HepG2 (cell line): ENCODE results near the gene MSI2. TPM values are rescaled to one million over a fixed set of nuclear protein-coding genes. Genes with fewer than 3 reads are reported as not detected.

Source experiments
- ATAC-seq: fragments of 200-7000 bp; cut with Tn5 transposase; 3 replicates; pipeline ENCODE4 v1.9.1; 2020; ENCODE audit warnings: mild to moderate bottlenecking, moderate library complexity
- BruUV-seq: library from RNA; stranded (reverse); fragments of 400-500 nt; replicated peaks from 2 replicates; lab custom pipeline; 2021; lab: Mats Ljungman, UMichigan
- CTCF ChIA-PET: fragments of 300-600 bp; formaldehyde crosslinking; extraction: SDS; loops from one replicate; lab custom pipeline; 2021; ENCODE audit warnings: low total read pairs, inconsistent platforms, low intra/inter-chr PET ratio; lab: Yijun Ruan, JAX
- POLR2A ChIA-PET: fragments of 350-600 bp; sonication (Branson Sonifier 250); formaldehyde crosslinking; loops from one replicate; lab custom pipeline; 2020; ENCODE audit warnings: antibody characterized with exemption, inconsistent platforms; lab: Yijun Ruan, JAX
- DNase-seq: peaks from one replicate; pipeline ENCODE4 v3.0.0-alpha.2; 2015; ENCODE audit warnings: low spot score
- FAIRE-seq: peaks from 3 replicates; lab custom pipeline; 2011; peaks lifted over from hg19 to GRCh38; lab: Jason Lieb, UNC
- H2AFZ ChIP-seq: one replicate; pipeline ENCODE4 v1.6.1; 2011; ENCODE audit warnings: low read length, inconsistent platforms
- H3K27ac ChIP-seq: fragments of 300-600 bp; 3 replicates; pipeline ENCODE4 v1.8.0; 2011; ENCODE audit warnings: mixed run types, mild to moderate bottlenecking, mixed read lengths, low read length, inconsistent platforms; ENCODE audit not compliant: insufficient read depth; ENCODE audit errors: extremely low read length
- H3K27me3 ChIP-seq, 2 experiments: fragments of 200-600 bp in 1 of 2; 2 replicates in 1 of 2; 3 replicates in 1 of 2; pipeline versions ENCODE4 v1.6.0 to v1.8.0; 2011; ENCODE audit warnings: low read length in 2 of 2, mild to moderate bottlenecking in 2 of 2, moderate library complexity in 2 of 2, inconsistent platforms in 1 of 2; ENCODE audit not compliant: insufficient read depth in 2 of 2, control insufficient read depth in 1 of 2
- H3K36me3 ChIP-seq, 2 experiments: fragments of 200-600 bp in 1 of 2; replicated peaks in 1 of 2; 2 replicates in 1 of 2; 3 replicates in 1 of 2; pipeline versions ENCODE4 v1.5.1 to v1.8.0; 2011; ENCODE audit warnings: low read length in 2 of 2, inconsistent platforms in 1 of 2; ENCODE audit not compliant: insufficient read depth in 2 of 2, control insufficient read depth in 1 of 2
- H3K4me1 ChIP-seq: 2 replicates; pipeline ENCODE4 v1.5.1; 2012; ENCODE audit warnings: low read length, inconsistent platforms; ENCODE audit not compliant: insufficient read depth
- H3K4me2 ChIP-seq: 2 replicates; pipeline ENCODE4 v1.6.0; 2011; ENCODE audit warnings: low read depth, low read length, inconsistent platforms
- H3K4me3 ChIP-seq, 3 experiments: fragments of 200-600 bp in 1 of 3; sonication (generic), shearing (Covaris generic) in 1 of 3; replicated peaks in 1 of 3; 2 replicates each; pipeline ENCODE4 v1.5.1; 2011 to 2016; ENCODE audit warnings: low read length in 3 of 3, inconsistent platforms in 2 of 3, low read depth in 2 of 3, mild to moderate bottlenecking in 2 of 3, control low read depth in 1 of 3, mixed read lengths in 1 of 3; ENCODE audit not compliant: insufficient read depth in 1 of 3
- H3K79me2 ChIP-seq: one replicate; pipeline ENCODE4 v1.6.1; 2011; ENCODE audit warnings: low read length, inconsistent platforms; ENCODE audit not compliant: insufficient read depth
- H3K9ac ChIP-seq: 2 replicates; pipeline ENCODE4 v1.6.0; 2011; ENCODE audit warnings: mild to moderate bottlenecking, low read depth, low read length, inconsistent platforms; ENCODE audit not compliant: insufficient read depth
- H3K9me3 ChIP-seq: 2 replicates; pipeline ENCODE4 v1.5.1; 2012; ENCODE audit warnings: mild to moderate bottlenecking, low read length
- H4K20me1 ChIP-seq: 2 replicates; pipeline ENCODE4 v1.6.0; 2011; ENCODE audit warnings: inconsistent platforms, mild to moderate bottlenecking, low read length, moderate library complexity; ENCODE audit not compliant: insufficient read depth
- NCOA5 ChIP-seq: sonication (generic); formaldehyde crosslinking; IDR thresholded peaks from 2 replicates; pipeline ENCODE4 v1.4.0; 2020; ENCODE audit warnings: missing genetic modification reagents
- NFYB ChIP-seq: sonication (generic); formaldehyde crosslinking; IDR thresholded peaks from 2 replicates; pipeline ENCODE4 v1.4.0; 2020; ENCODE audit warnings: missing genetic modification reagents
- SOX13 ChIP-seq, 3 experiments: fragments of 450-650 bp in 1 of 3; sonication (generic) in 1 of 3; formaldehyde crosslinking in 1 of 3; IDR thresholded peaks in 2 of 3; conservative IDR thresholded peaks in 1 of 3; 2 replicates each; pipeline versions ENCODE4 v1.5.0 to v1.6.1; 2016 to 2020; ENCODE audit warnings: antibody characterized with exemption in 1 of 3, mild to moderate bottlenecking in 1 of 3, missing compliant biosample characterization in 1 of 3, missing genetic modification reagents in 1 of 3, moderate library complexity in 1 of 3
- U2AF2 ChIP-seq: fragments of 200-400 bp; formaldehyde crosslinking; IDR thresholded peaks from 2 replicates; pipeline ENCODE4 v1.6.1; 2017; ENCODE audit warnings: low read depth, mild to moderate bottlenecking, low read length
- ZKSCAN8 ChIP-seq: IDR thresholded peaks from 2 replicates; pipeline ENCODE4 v1.6.1; 2016; ENCODE audit warnings: borderline replicate concordance, missing genetic modification reagents, missing compliant biosample characterization
- ZNF24 ChIP-seq: fragments of 450-650 bp; IDR thresholded peaks from 2 replicates; pipeline ENCODE4 v1.6.1; 2017; ENCODE audit warnings: antibody characterized with exemption, mild to moderate bottlenecking
- ZNF782 ChIP-seq: sonication (generic); formaldehyde crosslinking; IDR thresholded peaks from 2 replicates; pipeline ENCODE4 v1.4.0; 2020; ENCODE audit warnings: missing genetic modification reagents, mild to moderate bottlenecking, borderline replicate concordance
- WGBS: methylation state at CpG from one replicate; pipeline ENCODE4 v1.1.6; 2017; ENCODE audit warnings: low lambda C conversion rate; 5-methylcytosine and 5-hydroxymethylcytosine counted together
- in situ Hi-C: cut with HindIII; loops from 2 replicates; pipeline ENCODE4 v1.10.0; 2017; ENCODE audit warnings: low pct_unique_long_range_greater_than_20kb; ENCODE audit not compliant: extremely low pct_ligation_motif_present
- intact Hi-C: fragments of 100-400 bp; cut with micrococcal nuclease; formaldehyde crosslinking; loops from one replicate; pipeline ENCODE4 v1.10.0; 2022; ENCODE audit not compliant: unreplicated experiment
- polyA plus RNA-seq, 8 experiments: library from polyadenylated mRNA; depleted of rRNA in 3 of 8; stranded (reverse) in 7 of 8; unstranded in 1 of 8; fragments of >200 nt; fragmentation: Illumina TruSeq in 4 of 8; extraction: Trizol in 4 of 8; gene quantifications; 2 replicates each; pipeline versions ENCODE4 v1.2.1 to v1.2.3, GENCODE V29; 2011 to 2016; ENCODE audit warnings: low read depth in 4 of 8, missing spikeins in 1 of 8, mixed read lengths in 1 of 8; ENCODE audit not compliant: insufficient read depth in 1 of 8
- total RNA-seq, 5 experiments: library from RNA; depleted of rRNA; stranded (reverse); fragments of >200 nt; fragmentation: Illumina TruSeq; extraction: Trizol; gene quantifications; 2 replicates each; pipeline ENCODE4 v1.2.3, GENCODE V29; 2016; ENCODE audit warnings: low read depth in 1 of 5
- TF ChIP-seq, protein P1 (sequence below), 2 experiments: sonication (generic) in 1 of 2; formaldehyde crosslinking in 1 of 2; IDR thresholded peaks; 2 replicates each; pipeline versions ENCODE4 v1.4.0 to v1.6.1; 2016 to 2020; ENCODE audit warnings: borderline replicate concordance in 1 of 2, low read depth in 1 of 2, mild to moderate bottlenecking in 1 of 2, missing genetic modification reagents in 1 of 2
- TF ChIP-seq, protein P2 (sequence below): sonication (generic); formaldehyde crosslinking; IDR thresholded peaks from 2 replicates; pipeline ENCODE4 v1.4.0; 2020; ENCODE audit warnings: mild to moderate bottlenecking, missing genetic modification reagents
- TF ChIP-seq, protein P3 (sequence below): sonication (generic); formaldehyde crosslinking; IDR thresholded peaks from 2 replicates; pipeline ENCODE4 v1.4.0; 2020; ENCODE audit warnings: low read depth, mild to moderate bottlenecking, missing genetic modification reagents

MSI2 gene
- total and polyA plus RNA-seq, 2 of the 13 experiments (the other 11 are each of a cell fraction or from before 2014, with no cell fraction given) = 77.5 to 78.4 TPM

DNA sequence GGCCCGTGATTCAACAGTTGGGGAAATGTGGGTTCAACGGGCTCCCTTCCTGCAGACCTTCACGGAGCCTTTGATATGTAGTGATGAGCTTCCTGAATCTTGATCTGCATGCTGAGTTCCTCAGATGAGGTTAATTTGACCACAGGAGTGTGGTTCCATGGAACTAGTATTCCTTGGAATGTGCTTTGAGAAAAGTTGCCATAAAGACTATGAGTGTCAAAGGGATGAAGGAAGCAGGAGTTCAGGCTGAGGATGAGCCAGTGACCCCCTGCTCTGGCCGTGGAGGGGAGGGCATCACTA is 229.2 kb downstream of the MSI2 start:
- ATAC-seq (no peak), DNase-seq (no peak), FAIRE-seq (no peak)
- peaks cover 13% of the 10 kb centered on the region for H3K79me2 ChIP-seq
- H3K4me3 ChIP-seq = no peak overlapping the region
- WGBS = 92% methylated on average over 4 of the region's 4 CpGs
- H4K20me1 ChIP-seq = no peaks in the 10 kb centered on the region; the same call in 1 of the 2 replicates
- peaks cover 9% of the 10 kb centered on the region for H3K4me1 ChIP-seq
- no peak overlapping the region for H3K27ac ChIP-seq
- no peaks in the 10 kb centered on the region for H3K27me3 ChIP-seq
- intact Hi-C loops (no loop called here), in situ Hi-C loops (no loop called here)
- no peak overlapping the region for H3K4me2 ChIP-seq
- H3K9ac ChIP-seq = no peak overlapping the region
- H3K9me3 ChIP-seq = no peaks in the 10 kb centered on the region
- H2AFZ ChIP-seq = no peak overlapping the region
- CTCF ChIA-PET = no interaction called here
- BruUV-seq = no TSS peak
- POLR2A ChIA-PET = no interaction called here
- H3K36me3 ChIP-seq = peaks cover 6 to 16% of the 10 kb centered on the region in 2 experiments; a peak in 4 of 5 replicates
- TF ChIP-seq, protein P1, sequence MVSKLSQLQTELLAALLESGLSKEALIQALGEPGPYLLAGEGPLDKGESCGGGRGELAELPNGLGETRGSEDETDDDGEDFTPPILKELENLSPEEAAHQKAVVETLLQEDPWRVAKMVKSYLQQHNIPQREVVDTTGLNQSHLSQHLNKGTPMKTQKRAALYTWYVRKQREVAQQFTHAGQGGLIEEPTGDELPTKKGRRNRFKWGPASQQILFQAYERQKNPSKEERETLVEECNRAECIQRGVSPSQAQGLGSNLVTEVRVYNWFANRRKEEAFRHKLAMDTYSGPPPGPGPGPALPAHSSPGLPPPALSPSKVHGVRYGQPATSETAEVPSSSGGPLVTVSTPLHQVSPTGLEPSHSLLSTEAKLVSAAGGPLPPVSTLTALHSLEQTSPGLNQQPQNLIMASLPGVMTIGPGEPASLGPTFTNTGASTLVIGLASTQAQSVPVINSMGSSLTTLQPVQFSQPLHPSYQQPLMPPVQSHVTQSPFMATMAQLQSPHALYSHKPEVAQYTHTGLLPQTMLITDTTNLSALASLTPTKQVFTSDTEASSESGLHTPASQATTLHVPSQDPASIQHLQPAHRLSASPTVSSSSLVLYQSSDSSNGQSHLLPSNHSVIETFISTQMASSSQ (IDR thresholded peaks at IDR 0.05; ENCODE audit: low read depth) = no peak
- TF ChIP-seq, protein P1 (CRISPR knock-in tag; IDR thresholded peaks at IDR 0.05; ENCODE audit: borderline replicate concordance) = no peak
- TF ChIP-seq, protein P2, sequence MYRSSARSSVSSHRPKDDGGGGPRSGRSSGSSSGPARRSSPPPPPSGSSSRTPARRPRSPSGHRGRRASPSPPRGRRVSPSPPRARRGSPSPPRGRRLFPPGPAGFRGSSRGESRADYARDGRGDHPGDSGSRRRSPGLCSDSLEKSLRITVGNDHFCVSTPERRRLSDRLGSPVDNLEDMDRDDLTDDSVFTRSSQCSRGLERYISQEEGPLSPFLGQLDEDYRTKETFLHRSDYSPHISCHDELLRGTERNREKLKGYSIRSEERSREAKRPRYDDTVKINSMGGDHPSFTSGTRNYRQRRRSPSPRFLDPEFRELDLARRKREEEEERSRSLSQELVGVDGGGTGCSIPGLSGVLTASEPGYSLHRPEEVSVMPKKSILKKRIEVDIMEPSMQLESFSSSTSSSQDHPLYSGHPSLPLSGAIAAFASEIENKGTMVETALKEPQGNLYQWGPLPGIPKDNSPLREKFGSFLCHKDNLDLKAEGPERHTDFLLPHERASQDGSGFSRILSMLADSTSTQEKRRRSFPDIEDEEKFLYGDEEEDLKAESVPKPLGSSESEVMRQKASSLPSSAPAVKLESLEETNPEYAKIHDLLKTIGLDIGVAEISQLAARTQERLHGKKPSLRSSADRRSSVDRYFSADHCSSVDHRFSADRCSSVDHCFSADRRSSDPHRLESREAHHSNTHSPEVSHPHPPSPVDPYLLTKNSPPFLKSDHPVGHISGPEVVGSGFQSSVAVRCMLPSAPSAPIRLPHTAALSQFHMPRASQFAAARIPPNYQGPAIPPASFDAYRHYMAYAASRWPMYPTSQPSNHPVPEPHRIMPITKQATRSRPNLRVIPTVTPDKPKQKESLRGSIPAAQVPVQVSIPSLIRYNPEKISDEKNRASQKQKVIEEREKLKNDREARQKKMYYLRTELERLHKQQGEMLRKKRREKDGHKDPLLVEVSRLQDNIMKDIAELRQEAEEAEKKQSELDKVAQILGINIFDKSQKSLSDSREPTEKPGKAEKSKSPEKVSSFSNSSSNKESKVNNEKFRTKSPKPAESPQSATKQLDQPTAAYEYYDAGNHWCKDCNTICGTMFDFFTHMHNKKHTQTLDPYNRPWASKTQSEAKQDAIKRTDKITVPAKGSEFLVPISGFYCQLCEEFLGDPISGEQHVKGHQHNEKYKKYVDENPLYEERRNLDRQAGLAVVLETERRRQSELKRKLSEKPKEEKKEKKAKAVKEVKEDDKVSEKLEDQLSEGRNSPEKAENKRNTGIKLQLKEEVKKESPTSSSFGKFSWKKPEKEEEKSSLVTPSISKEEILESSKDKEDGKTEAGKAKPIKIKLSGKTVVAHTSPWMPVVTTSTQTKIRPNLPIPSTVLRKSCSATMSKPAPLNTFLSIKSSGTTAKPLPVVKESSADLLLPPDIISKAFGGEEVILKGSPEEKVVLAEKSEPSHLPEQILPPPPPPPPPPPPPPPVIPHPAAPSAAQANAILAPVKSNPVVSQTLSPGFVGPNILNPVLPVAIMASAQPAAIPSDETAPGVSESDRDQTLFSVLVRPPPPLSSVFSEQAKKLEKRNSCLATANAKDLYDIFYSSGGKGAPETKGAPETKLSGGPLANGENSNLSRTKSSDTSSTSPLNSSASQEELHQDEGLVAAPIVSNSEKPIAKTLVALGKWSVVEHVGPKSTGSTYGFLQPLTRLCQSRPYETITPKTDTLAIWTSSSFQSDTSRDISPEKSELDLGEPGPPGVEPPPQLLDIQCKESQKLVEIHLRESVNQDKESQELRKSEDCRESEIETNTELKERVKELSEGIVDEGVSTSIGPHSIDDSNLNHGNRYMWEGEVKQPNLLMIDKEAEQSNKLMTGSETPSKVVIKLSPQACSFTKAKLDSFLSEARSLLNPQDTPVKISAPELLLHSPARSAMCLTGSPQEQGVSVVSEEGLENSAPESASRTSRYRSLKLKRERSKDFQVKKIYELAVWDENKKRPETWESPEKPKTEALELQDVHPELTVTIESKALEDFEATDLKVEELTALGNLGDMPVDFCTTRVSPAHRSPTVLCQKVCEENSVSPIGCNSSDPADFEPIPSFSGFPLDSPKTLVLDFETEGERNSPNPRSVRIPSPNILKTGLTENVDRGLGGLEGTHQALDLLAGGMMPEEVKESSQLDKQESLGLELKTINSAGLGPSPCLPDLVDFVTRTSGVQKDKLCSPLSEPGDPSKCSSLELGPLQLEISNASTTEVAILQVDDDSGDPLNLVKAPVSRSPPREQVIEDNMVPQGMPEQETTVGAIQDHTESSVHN = no peak
- TF ChIP-seq ZKSCAN8 (no peak), NCOA5 (CRISPR knock-in tag) (no peak), SOX13 (IDR thresholded peaks at IDR 0.05) (no peak), SOX13 (CRISPR knock-in tag; conservative IDR thresholded peaks at IDR 0.05 in 1 of 2, IDR thresholded peaks at IDR 0.05 in 1 of 2) (no peak), ZNF24 (no peak), NFYB (CRISPR knock-in tag) (no peak), ZNF782 (CRISPR knock-in tag) (no peak), U2AF2 (no peak)
- TF ChIP-seq, protein P3, sequence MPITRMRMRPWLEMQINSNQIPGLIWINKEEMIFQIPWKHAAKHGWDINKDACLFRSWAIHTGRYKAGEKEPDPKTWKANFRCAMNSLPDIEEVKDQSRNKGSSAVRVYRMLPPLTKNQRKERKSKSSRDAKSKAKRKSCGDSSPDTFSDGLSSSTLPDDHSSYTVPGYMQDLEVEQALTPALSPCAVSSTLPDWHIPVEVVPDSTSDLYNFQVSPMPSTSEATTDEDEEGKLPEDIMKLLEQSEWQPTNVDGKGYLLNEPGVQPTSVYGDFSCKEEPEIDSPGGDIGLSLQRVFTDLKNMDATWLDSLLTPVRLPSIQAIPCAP (CRISPR knock-in tag) = no peak
